Suprapubic skin (tissue), 4 donors: ENCODE data around the gene CAMK1D.

ENCODE experiments used
- CTCF ChIP-seq, 2 donors: fragments of 200-600 bp in 1 of 2; fragments of 450-650 bp in 1 of 2; sonication (generic) in 1 of 2; IDR thresholded peaks; one replicate each; pipeline ENCODE4 v1.5.1; 2016 to 2019; ENCODE audit warnings: antibody characterized with exemption in 2 of 2, mild to moderate bottlenecking in 1 of 2, moderate library complexity in 1 of 2
- EP300 ChIP-seq: sonication (generic); formaldehyde crosslinking; IDR thresholded peaks from one replicate; pipeline ENCODE4 v1.6.1; 2017; ENCODE audit warnings: antibody characterized with exemption
- POLR2A ChIP-seq, 2 donors: fragments of 450-650 bp; IDR thresholded peaks; one replicate each; pipeline ENCODE4 v1.6.1; 2017; ENCODE audit warnings: antibody characterized with exemption in 2 of 2, mild to moderate bottlenecking in 2 of 2, moderate library complexity in 2 of 2
- POLR2AphosphoS5 ChIP-seq, 3 donors: sonication (generic); formaldehyde crosslinking; IDR thresholded peaks; one replicate each; pipeline ENCODE4 v1.6.1; 2017; ENCODE audit warnings: antibody characterized with exemption in 3 of 3

GRCh38 chr10:12602521-12602920 is 253.2 kb downstream of the CAMK1D start:
- TF ChIP-seq CTCF (IDR thresholded peaks at IDR 0.05) (no peak), POLR2A (IDR thresholded peaks at IDR 0.05) (no peak), POLR2AphosphoS5 (IDR thresholded peaks at IDR 0.05) (no peak), EP300 (no peak)
